ENCODE data around the gene LPAR2.
"Not testable (repeated sequence)": the region's sequence is repeated elsewhere in the genome, so short reads cannot be mapped to it uniquely, and the experiment has no call there.

Gene LPAR2

DNA sequence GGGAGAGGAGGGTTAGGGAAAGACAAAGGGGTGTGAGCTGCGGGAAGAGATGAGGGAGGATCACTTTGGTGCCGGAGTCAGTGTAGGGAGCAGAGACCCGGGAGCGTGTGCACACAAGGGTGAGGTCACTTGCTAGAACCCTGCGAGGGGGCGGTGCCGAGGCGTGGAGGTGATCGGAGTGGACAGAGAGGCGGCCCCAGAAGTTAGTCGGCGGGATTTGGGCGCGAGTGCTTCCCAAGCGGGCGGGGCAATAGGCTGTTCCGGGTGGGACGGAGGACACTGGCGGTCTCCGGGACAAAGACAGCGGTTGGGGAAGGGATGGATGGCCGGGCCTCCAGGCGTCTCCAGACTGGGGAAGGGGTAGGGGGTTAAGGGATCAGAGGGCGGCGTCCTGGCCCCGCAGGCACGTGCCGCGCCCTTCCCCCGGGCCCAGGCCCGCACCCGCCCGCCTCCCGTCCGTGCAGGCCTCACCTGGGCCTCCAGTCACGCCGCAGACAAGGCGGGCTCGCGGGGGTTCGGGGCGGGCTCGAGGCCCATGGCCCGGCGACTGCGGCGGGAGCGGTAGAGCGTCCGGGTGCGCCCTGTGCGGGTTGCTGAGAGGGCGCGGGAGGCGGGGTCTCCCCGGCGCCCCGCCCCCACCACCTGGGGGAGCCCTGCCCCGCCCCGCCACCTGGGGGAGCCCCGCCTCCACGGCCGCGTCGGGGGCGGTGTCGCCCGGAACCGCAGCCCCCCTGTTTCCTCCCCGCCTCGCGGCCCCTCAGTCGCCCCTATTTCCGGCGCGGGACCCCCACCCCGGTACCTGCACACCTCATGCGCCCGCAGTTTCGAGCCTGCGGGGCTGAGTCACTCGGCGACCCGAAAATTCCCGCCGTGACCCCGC lies at the start of gene LPAR2:
Gene LPAR2, minus strand, starts transcription at position 600 of the 880 bp plus-strand sequence. CDS start 945 bp downstream, outside the sequence.
- TF ChIP-seq, protein P1, sequence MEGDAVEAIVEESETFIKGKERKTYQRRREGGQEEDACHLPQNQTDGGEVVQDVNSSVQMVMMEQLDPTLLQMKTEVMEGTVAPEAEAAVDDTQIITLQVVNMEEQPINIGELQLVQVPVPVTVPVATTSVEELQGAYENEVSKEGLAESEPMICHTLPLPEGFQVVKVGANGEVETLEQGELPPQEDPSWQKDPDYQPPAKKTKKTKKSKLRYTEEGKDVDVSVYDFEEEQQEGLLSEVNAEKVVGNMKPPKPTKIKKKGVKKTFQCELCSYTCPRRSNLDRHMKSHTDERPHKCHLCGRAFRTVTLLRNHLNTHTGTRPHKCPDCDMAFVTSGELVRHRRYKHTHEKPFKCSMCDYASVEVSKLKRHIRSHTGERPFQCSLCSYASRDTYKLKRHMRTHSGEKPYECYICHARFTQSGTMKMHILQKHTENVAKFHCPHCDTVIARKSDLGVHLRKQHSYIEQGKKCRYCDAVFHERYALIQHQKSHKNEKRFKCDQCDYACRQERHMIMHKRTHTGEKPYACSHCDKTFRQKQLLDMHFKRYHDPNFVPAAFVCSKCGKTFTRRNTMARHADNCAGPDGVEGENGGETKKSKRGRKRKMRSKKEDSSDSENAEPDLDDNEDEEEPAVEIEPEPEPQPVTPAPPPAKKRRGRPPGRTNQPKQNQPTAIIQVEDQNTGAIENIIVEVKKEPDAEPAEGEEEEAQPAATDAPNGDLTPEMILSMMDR (IDR thresholded peaks at IDR 0.05; ENCODE audit: low read length, missing control alignments), result no peak
- no peak for DNase-seq (ENCODE audit: low read depth)
- peak within 1 kb of the TSS; percentile 40 for H3K4me3 ChIP-seq (replicated peaks; ENCODE audit: low read depth, low read length)

DNA sequence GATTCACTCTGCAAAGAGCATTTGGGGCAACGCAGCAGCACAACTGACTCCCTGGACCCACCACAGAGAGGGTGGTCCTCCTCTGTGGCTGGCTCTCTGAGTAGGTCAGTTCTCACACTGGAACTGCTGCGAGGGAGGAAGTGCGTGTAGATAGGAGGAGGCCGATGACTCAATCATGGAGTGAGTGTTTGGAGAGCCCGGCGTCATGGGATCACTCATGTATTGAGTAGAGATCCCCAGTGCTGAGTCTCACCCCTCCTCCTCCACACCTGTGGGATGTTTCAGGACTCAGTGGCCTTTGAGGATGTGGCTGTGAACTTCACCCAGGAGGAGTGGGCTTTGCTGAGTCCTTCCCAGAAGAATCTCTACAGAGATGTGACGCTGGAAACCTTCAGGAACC lies 49.6 kb upstream of the LPAR2 start:
- no peak for DNase-seq (ENCODE audit: low read depth)
- no peak overlapping the region for H3K4me3 ChIP-seq (replicated peaks; ENCODE audit: low read depth, low read length)
- TF ChIP-seq, protein P1 (IDR thresholded peaks at IDR 0.05; ENCODE audit: low read length, missing control alignments), result no peak

DNA sequence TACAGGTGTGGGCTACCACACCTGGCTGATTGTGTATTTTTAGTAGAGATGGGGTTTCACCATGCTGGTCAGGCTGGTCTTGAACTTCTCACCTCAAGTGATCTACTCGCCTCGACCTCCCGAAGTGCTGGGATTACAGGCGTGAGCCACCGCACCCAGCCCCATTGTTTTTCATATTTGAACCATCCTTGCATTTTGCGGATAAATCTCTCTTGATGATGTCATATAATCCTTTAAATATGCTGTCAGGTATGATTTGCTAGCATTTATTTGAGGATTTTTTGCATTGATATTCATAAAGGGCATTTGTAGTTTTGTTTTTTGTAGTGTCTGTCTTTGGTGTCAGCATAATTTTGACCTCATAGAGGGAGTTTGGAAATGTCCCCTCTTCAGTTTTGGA lies 46.3 kb upstream of the LPAR2 start:
- H3K4me3 ChIP-seq (replicated peaks; ENCODE audit: low read depth, low read length), result no peak overlapping the region
- TF ChIP-seq, protein P1 (IDR thresholded peaks at IDR 0.05; ENCODE audit: low read length, missing control alignments), result no peak
- no peak for DNase-seq (ENCODE audit: low read depth)

GRCh38 chr19:19672816-19673215 lies 44.8 kb upstream of the LPAR2 start:
- no peak overlapping the region for H3K4me3 ChIP-seq (replicated peaks; ENCODE audit: low read depth, low read length)
- DNase-seq (ENCODE audit: low read depth), result no peak
- TF ChIP-seq, protein P1 (IDR thresholded peaks at IDR 0.05; ENCODE audit: low read length, missing control alignments), result no peak

DNA sequence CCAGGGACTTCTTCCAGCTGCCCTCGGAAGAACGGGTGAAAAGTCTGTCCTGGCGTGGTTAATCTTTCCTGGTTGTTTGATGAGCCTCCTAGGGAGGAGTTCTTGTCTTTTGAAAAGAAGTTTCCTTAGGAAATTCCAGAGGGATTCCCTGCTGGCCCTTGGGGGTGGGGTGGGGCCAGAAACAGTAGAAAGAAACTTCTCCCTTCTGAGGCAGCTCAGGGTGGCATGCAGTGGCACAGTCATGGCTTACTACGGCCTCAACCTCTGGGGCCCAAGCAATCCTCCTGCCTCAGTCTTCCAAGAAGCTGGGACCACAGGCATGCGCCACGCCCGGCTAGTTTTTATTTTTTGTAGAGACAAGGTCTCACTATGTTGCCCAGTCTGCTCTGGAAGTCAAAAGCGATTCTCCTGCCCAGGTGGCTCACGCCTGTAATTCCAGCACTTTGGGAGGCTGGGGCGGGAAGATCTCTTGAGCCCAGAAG lies 42.1 kb upstream of the LPAR2 start:
- TF ChIP-seq, protein P1 (IDR thresholded peaks at IDR 0.05; ENCODE audit: low read length, missing control alignments), result no peak
- DNase-seq (ENCODE audit: low read depth), result no peak
- H3K4me3 ChIP-seq (replicated peaks; ENCODE audit: low read depth, low read length), result peak overlapping the region; percentile 88

GRCh38 chr19:19668230-19669012 lies 40.4 kb upstream of the LPAR2 start, which contains the start of gene ZNF101:
ZNF101 (plus strand) TSS chr19:19668839; CDS start chr19:19668964, 125 bp downstream.
- peak; percentile 90 for DNase-seq (ENCODE audit: low read depth)
- H3K4me3 ChIP-seq (replicated peaks; ENCODE audit: low read depth, low read length), result peak within 1 kb of the TSS; percentile 88

GRCh38 chr19:19665420-19665948 lies 37.5 kb upstream of the LPAR2 start:
- not testable (repeated sequence) for DNase-seq (ENCODE audit: low read depth); H3K4me3 ChIP-seq (replicated peaks; ENCODE audit: low read depth, low read length)

More at GRCh38 chr19:19668230-19669012, 40.4 kb upstream of the LPAR2 start, which contains the start of gene ZNF101:
- TF ChIP-seq, protein P1 (IDR thresholded peaks at IDR 0.05; ENCODE audit: low read length, missing control alignments), result no peak

Measured in fibroblast of pulmonary artery (primary cell).